K562 (cell line): ENCODE results near the gene SEC14L2. TPM values are rescaled to one million over a fixed set of nuclear protein-coding genes. Genes with fewer than 3 reads are reported as not detected.

ENCODE experiments used
- ATAC-seq: fragments of 200-7000 bp; cut with Tn5 transposase; 3 replicates; pipeline ENCODE4 v1.9.1; 2020; ENCODE audit warnings: moderate library complexity
- BruUV-seq: library from RNA; stranded (reverse); fragments of 400-500 nt; replicated peaks from 2 replicates; lab custom pipeline; 2021; lab: Mats Ljungman, UMichigan
- CTCF ChIA-PET: fragments of 300-600 bp; formaldehyde crosslinking; extraction: SDS; loops from one replicate; lab custom pipeline; 2021; ENCODE audit warnings: low intra/inter-chr PET ratio; lab: Yijun Ruan, JAX
- POLR2A ChIA-PET: fragments of 300-600, 350-650 bp; sonication (Branson Sonifier 250); formaldehyde crosslinking; extraction: SDS; loops from one replicate; lab custom pipeline; 2021; ENCODE audit warnings: antibody characterized with exemption, inconsistent platforms; lab: Yijun Ruan, JAX
- DNase-seq, 4 experiments: peaks; one replicate each; pipeline versions ENCODE4 v3.0.0 to v3.0.0-alpha.2; 2011 to 2018; ENCODE audit warnings: low spot score in 3 of 4, mixed read lengths in 3 of 4; ENCODE audit errors: extremely low read depth in 1 of 4
- FAIRE-seq: peaks from 2 replicates; lab custom pipeline; 2011; peaks lifted over from hg19 to GRCh38; lab: Jason Lieb, UNC
- H2AFZ ChIP-seq: 2 replicates; pipeline ENCODE4 v1.6.0; 2011; ENCODE audit warnings: low read depth, low read length, control low read depth, inconsistent platforms
- H3K27ac ChIP-seq: fragments of 200-600 bp; 3 replicates; pipeline ENCODE4 v1.8.0; 2011; ENCODE audit warnings: low read depth, mild to moderate bottlenecking, control low read depth, inconsistent platforms, low read length, moderate library complexity, mixed read lengths; ENCODE audit errors: extremely low read depth
- H3K27me3 ChIP-seq, 2 experiments: fragments of 300-600 bp in 1 of 2; 2 replicates in 1 of 2; 3 replicates in 1 of 2; pipeline versions ENCODE4 v1.6.0 to v1.8.0; 2011; ENCODE audit warnings: inconsistent platforms in 2 of 2, low read length in 2 of 2, mild to moderate bottlenecking in 1 of 2, mixed read lengths in 1 of 2, moderate library complexity in 1 of 2; ENCODE audit not compliant: control insufficient read depth in 2 of 2, insufficient read depth in 2 of 2
- H3K36me3 ChIP-seq: fragments of 300-600 bp; 3 replicates; pipeline ENCODE4 v1.8.0; 2011; ENCODE audit warnings: mild to moderate bottlenecking, low read length, inconsistent platforms; ENCODE audit not compliant: control insufficient read depth, insufficient read depth
- H3K4me1 ChIP-seq, 2 experiments: fragments of 200-600 bp in 1 of 2; replicated peaks in 1 of 2; 2 replicates in 1 of 2; 3 replicates in 1 of 2; pipeline versions ENCODE4 v1.5.1 to v1.8.0; 2011; ENCODE audit warnings: inconsistent platforms in 2 of 2, low read length in 2 of 2, mild to moderate bottlenecking in 1 of 2, mixed read lengths in 1 of 2, moderate library complexity in 1 of 2; ENCODE audit not compliant: control insufficient read depth in 2 of 2, insufficient read depth in 2 of 2
- H3K4me2 ChIP-seq: 2 replicates; pipeline ENCODE4 v1.6.1; 2011; ENCODE audit warnings: low read length, control low read depth, inconsistent platforms, mixed read lengths; ENCODE audit not compliant: insufficient read depth
- H3K4me3 ChIP-seq: fragments of 200-600 bp; sonication (generic), shearing (Covaris generic); 2 replicates; pipeline ENCODE4 v1.5.1; 2016; ENCODE audit warnings: control low read depth, inconsistent platforms
- H3K79me2 ChIP-seq: fragments of 200-600 bp; 3 replicates; pipeline ENCODE4 v1.8.0; 2011; ENCODE audit warnings: low read length, inconsistent platforms; ENCODE audit not compliant: control insufficient read depth, insufficient read depth
- H3K9ac ChIP-seq, 2 experiments: 2 replicates each; pipeline versions ENCODE4 v1.6.0 to v1.6.1; 2011; ENCODE audit warnings: low read depth in 2 of 2, low read length in 2 of 2, control low read depth in 1 of 2, inconsistent platforms in 1 of 2, mild to moderate bottlenecking in 1 of 2, mixed read lengths in 1 of 2; ENCODE audit not compliant: insufficient read depth in 1 of 2
- H3K9me1 ChIP-seq: one replicate; pipeline ENCODE4 v1.6.0; 2011; ENCODE audit warnings: inconsistent platforms, mild to moderate bottlenecking, low read length, moderate library complexity; ENCODE audit not compliant: control insufficient read depth, insufficient read depth
- H3K9me3 ChIP-seq: replicated peaks from 2 replicates; pipeline ENCODE4 v1.5.1; 2011; ENCODE audit warnings: low read depth, low read length, inconsistent platforms; ENCODE audit not compliant: control insufficient read depth, insufficient read depth
- H4K20me1 ChIP-seq: replicated peaks from 2 replicates; pipeline ENCODE4 v1.6.1; 2011; ENCODE audit warnings: low read length, inconsistent platforms, mixed read lengths; ENCODE audit not compliant: control insufficient read depth, insufficient read depth
- CTCF ChIP-seq, 3 experiments: IDR thresholded peaks in 2 of 3; conservative IDR thresholded peaks in 1 of 3; 2 replicates each; pipeline ENCODE4 v1.5.1; 2011 to 2012; ENCODE audit warnings: low read length in 3 of 3, mild to moderate bottlenecking in 3 of 3, control low read depth in 2 of 3, improper control_type of control experiment in 1 of 3, inconsistent platforms in 1 of 3, low read depth in 1 of 3, mixed read lengths in 1 of 3, moderate library complexity in 1 of 3; ENCODE audit not compliant: insufficient read depth in 2 of 3
- FIP1L1 ChIP-seq: fragments of 200-400 bp; formaldehyde crosslinking; IDR thresholded peaks from 2 replicates; pipeline ENCODE4 v1.6.1; 2018; ENCODE audit warnings: mild to moderate bottlenecking, low read depth, low read length; ENCODE audit not compliant: poor library complexity, severe bottlenecking
- HDAC1 ChIP-seq, 2 experiments: fragments of 450-650 bp; IDR thresholded peaks; 2 replicates each; pipeline ENCODE4 v1.6.1; 2016 to 2017; ENCODE audit warnings: inconsistent platforms in 1 of 2, mild to moderate bottlenecking in 1 of 2, moderate library complexity in 1 of 2
- HNRNPLL ChIP-seq: fragments of 200-400 bp; formaldehyde crosslinking; IDR thresholded peaks from 2 replicates; pipeline ENCODE4 v1.6.1; 2017; ENCODE audit warnings: low read length, low read depth, mild to moderate bottlenecking; ENCODE audit not compliant: poor library complexity, severe bottlenecking
- KLF13 ChIP-seq: fragments of 450-650 bp; IDR thresholded peaks from 2 replicates; pipeline ENCODE4 v1.6.1; 2016; ENCODE audit warnings: missing genetic modification characterization, low read depth, mild to moderate bottlenecking, missing compliant biosample characterization, moderate library complexity, borderline replicate concordance
- LARP7 ChIP-seq: fragments of 450-650 bp; IDR thresholded peaks from 2 replicates; pipeline ENCODE4 v1.6.1; 2016
- MEF2D ChIP-seq: conservative IDR thresholded peaks from 2 replicates; pipeline ENCODE4 v1.6.1; 2016; ENCODE audit warnings: low read depth, missing genetic modification characterization, missing compliant biosample characterization
- NFE2 ChIP-seq: IDR thresholded peaks from 2 replicates; pipeline ENCODE4 v1.6.1; 2014; ENCODE audit warnings: antibody characterized with exemption, low read depth
- POLR2AphosphoS2 ChIP-seq: IDR thresholded peaks from 2 replicates; pipeline ENCODE4 v1.6.1; 2012; ENCODE audit warnings: low read length, improper control_type of control experiment
- RBM25 ChIP-seq: fragments of 200-400 bp; formaldehyde crosslinking; IDR thresholded peaks from 2 replicates; pipeline ENCODE4 v1.6.1; 2018; ENCODE audit warnings: low read length, low read depth, moderate library complexity; ENCODE audit not compliant: severe bottlenecking
- SIN3A ChIP-seq, 2 experiments: fragments of 150-350 bp in 1 of 2; IDR thresholded peaks; 2 replicates each; pipeline ENCODE4 v1.6.1; 2011 to 2016; ENCODE audit warnings: borderline replicate concordance in 2 of 2, low read depth in 2 of 2, low read length in 2 of 2, mild to moderate bottlenecking in 2 of 2, moderate library complexity in 2 of 2; ENCODE audit not compliant: control insufficient read depth in 1 of 2
- SMAD1 ChIP-seq: fragments of 150-350 bp; IDR thresholded peaks from 2 replicates; pipeline ENCODE4 v1.6.1; 2014; ENCODE audit warnings: low read length, low read depth; ENCODE audit not compliant: partially characterized antibody
- ZFP36 ChIP-seq: fragments of 150-350 bp; IDR thresholded peaks from 2 replicates; pipeline ENCODE4 v1.6.1; 2018; ENCODE audit warnings: low read length, low read depth; ENCODE audit not compliant: partially characterized antibody
- ZNF24 ChIP-seq: fragments of 450-650 bp; IDR thresholded peaks from 2 replicates; pipeline ENCODE4 v1.6.1; 2016
- WGBS: fragments of 100-300 bp; shearing (Covaris generic); methylation state at CpG from one replicate; pipeline ENCODE4 v1.1.6; 2016; ENCODE audit warnings: low coverage, mixed read lengths; ENCODE audit not compliant: insufficient coverage; ENCODE audit errors: missing lambda C conversion rate; 5-methylcytosine and 5-hydroxymethylcytosine counted together
- in situ Hi-C: fragments of 300-500 bp; cut with MboI; formaldehyde crosslinking; loops from 4 replicates; pipeline ENCODE4 v1.15.0; 2018; ENCODE audit warnings: inconsistent platforms, mixed read lengths
- intact Hi-C: fragments of 100-400 bp; cut with micrococcal nuclease; formaldehyde crosslinking; loops from 2 replicates; pipeline ENCODE4 v1.14.2; 2022
- polyA plus RNA-seq, 8 experiments: library from polyadenylated mRNA; depleted of rRNA in 4 of 8; stranded (reverse) in 5 of 8; unstranded in 3 of 8; fragments of >200 nt; fragmentation: Nextera tagmentation in 2 of 8; fragmentation: Illumina TruSeq in 1 of 8; extraction: Ambion mirVana in 2 of 8; extraction: Trizol in 1 of 8; gene quantifications; 2 replicates each; pipeline versions ENCODE4 v1.2.1 to v1.2.3, GENCODE V29; 2011 to 2014; ENCODE audit warnings: inconsistent platforms in 1 of 8, missing spikeins in 1 of 8
- total RNA-seq, 7 experiments: library from RNA; depleted of rRNA in 6 of 7; stranded (reverse); fragments of >200 nt in 6 of 7; fragmentation: Illumina TruSeq in 2 of 7; extraction: Trizol in 2 of 7; gene quantifications; 2 replicates each; pipeline versions ENCODE4 v1.2.1 to v1.2.3, GENCODE V29; 2011 to 2021; ENCODE audit warnings: low replicate concordance in 1 of 7
- TF ChIP-seq, protein P1 (sequence below): fragments of 250-450 bp; sonication (Bioruptor Pico); IDR thresholded peaks from 2 replicates; pipeline ENCODE4 v1.4.0; 2020; ENCODE audit warnings: borderline replicate concordance

Gene SEC14L2
- total and polyA plus RNA-seq, 9 of the 15 experiments (the other 6 are each of a cell fraction or from before 2014, with no cell fraction given): 0.03 to 0.17 (median 0.10) TPM

- TF ChIP-seq FIP1L1: no peak
- TF ChIP-seq SIN3A (IDR thresholded peaks at IDR 0.05; ENCODE audit: borderline replicate concordance in 2 of 2, control insufficient read depth in 1 of 2, low read depth in 2 of 2, low read length in 2 of 2): peak; percentile 44 to 47; a peak in 1 of 4 replicates
- peak; percentile 98 for TF ChIP-seq HNRNPLL
- TF ChIP-seq SMAD1: no peak
- TF ChIP-seq MEF2D (tag): no peak
- TF ChIP-seq LARP7: no peak
Measured at GRCh38 chr22:30423959-30424533, 27.2 kb downstream of the SEC14L2 start (continued).

DNA sequence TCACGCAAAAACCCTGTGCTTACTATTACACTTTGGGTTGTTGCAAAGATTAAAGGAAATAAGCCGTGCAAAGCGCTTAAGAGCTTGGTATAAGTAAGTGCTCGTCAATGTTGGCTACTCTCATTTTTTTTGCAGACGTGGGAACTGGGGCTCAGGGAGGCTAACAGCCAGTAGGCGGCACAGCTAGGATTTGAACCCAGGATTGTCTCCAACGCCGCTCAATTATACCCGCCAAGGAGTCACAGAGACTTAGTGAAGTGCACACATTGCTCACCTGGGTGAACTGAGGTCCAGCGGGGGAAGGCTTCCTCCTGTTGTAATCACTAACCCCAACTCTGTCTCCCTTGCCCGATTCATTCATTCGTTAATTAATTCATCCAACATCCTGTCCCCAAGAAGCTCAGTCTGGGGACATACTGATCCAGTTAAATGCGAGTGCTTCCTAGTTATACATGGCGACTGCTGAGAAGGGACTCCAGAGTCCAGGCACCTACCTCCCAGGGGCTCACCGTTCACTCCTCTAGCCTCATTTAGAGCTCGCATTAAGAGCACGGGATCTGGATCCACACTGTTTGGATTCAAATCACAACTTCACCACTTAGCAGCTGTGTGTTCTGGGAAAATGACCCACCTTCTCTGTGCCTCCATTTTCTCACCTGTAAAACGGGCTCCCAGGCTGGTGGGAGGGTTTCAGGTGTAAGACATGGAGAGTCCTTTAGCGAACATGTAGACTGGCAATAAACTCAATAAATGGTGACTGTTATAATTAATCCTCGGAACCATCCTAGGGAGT is 27.9 kb downstream of the SEC14L2 start:
- ATAC-seq (no peak), DNase-seq (peak in 1 of 4 experiments; percentile 46), FAIRE-seq (peak; percentile 29)
- H3K9me3 ChIP-seq: no peaks in the 10 kb centered on the region; the same call in 1 of the 2 replicates
- H3K79me2 ChIP-seq: peaks cover 64% of the 10 kb centered on the region
- 11% methylated on average over 20 of the region's 20 CpGs for WGBS
- H3K27ac ChIP-seq: peak overlapping the region; percentile 83
- ChIA-PET CTCF (interaction anchor here (0.7 kb wide), 1 partner anchor 34 kb away, joined by 5 read pairs; no protein-coding TSS in a partner anchor), POLR2A (interaction anchor here (0.7 to 3.2 kb wide), 4 partner anchors 11 to 183 kb away, joined by 3 to 17 read pairs (median 6); no protein-coding TSS in a partner anchor)
- in situ Hi-C loops (loop anchor here (5.0 kb wide), 1 partner anchor 32 kb away; no protein-coding TSS in a partner anchor), intact Hi-C loops (loop anchor here (1.0 kb wide), 1 partner anchor 20 kb away; no protein-coding TSS in a partner anchor)
- H2AFZ ChIP-seq: peak overlapping the region; percentile 57
- H4K20me1 ChIP-seq: no peaks in the 10 kb centered on the region
- H3K27me3 ChIP-seq: no peaks in the 10 kb centered on the region
- no TSS peak for BruUV-seq
- H3K4me2 ChIP-seq: peak overlapping the region; percentile 94
- H3K9me1 ChIP-seq: no peaks in the 10 kb centered on the region
- peak overlapping the region; percentile 86 to 88 for H3K9ac ChIP-seq
- peak overlapping the region; percentile 59 for H3K4me3 ChIP-seq
- H3K4me1 ChIP-seq: peaks cover 46 to 47% of the 10 kb centered on the region in 2 experiments
- peaks cover 29% of the 10 kb centered on the region; the same call in 2 of the 3 replicates for H3K36me3 ChIP-seq
- peak; percentile 15; the same call in 1 of the 2 replicates for TF ChIP-seq ZNF24
- TF ChIP-seq, protein P1, sequence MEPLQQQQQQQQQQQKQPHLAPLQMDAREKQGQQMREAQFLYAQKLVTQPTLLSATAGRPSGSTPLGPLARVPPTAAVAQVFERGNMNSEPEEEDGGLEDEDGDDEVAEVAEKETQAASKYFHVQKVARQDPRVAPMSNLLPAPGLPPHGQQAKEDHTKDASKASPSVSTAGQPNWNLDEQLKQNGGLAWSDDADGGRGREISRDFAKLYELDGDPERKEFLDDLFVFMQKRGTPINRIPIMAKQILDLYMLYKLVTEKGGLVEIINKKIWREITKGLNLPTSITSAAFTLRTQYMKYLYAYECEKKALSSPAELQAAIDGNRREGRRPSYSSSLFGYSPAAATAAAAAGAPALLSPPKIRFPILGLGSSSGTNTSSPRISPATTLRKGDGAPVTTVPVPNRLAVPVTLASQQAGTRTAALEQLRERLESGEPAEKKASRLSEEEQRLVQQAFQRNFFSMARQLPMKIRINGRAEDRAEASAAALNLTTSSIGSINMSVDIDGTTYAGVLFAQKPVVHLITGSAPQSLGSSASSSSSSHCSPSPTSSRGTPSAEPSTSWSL (CRISPR knock-in tag): no peak
- TF ChIP-seq RBM25: peak; percentile 68
- TF ChIP-seq CTCF (IDR thresholded peaks at IDR 0.05 in 2 of 3, conservative IDR thresholded peaks at IDR 0.05 in 1 of 3; ENCODE audit: insufficient read depth in 2 of 3, low read depth in 1 of 3, low read length in 3 of 3): 0 out of 6 replicates have a peak, but pooled peaks of 2 of the 3 experiments have one; percentile 3 to 5
- TF ChIP-seq ZFP36: peak; percentile 30
- no peak for TF ChIP-seq HDAC1 (IDR thresholded peaks at IDR 0.05)
- TF ChIP-seq NFE2: no peak
- TF ChIP-seq KLF13 (tag): no peak
- TF ChIP-seq POLR2AphosphoS2: no peak
